HG02938 (cell line): ENCODE measurements around the gene NIPAL1.
A peak's percentile ranks its signal among the peaks of the same experiment; 100 is the strongest.
"Not testable (repeated sequence)": the region's sequence is repeated elsewhere in the genome, so short reads cannot be mapped to it uniquely, and the experiment has no call there.

Experiments used
- ATAC-seq: cut with Tn5 transposase; IDR thresholded peaks from one replicate; pipeline ENCODE4 v1.9.1; 2021; ENCODE audit warnings: mild to moderate bottlenecking, moderate library complexity; ENCODE audit not compliant: unreplicated experiment

The NIPAL1 gene

GRCh38 chr4:48016141-48017107 is at the start of gene NIPAL1, which contains the start of gene CNGA1:
Gene NIPAL1 (plus strand): TSS chr4:48016772. CDS start chr4:48016840, 68 bp downstream.
Gene CNGA1 (minus strand): TSS chr4:48016681. CDS start chr4:47952689, 63,992 bp downstream.
- peak; percentile 65 for ATAC-seq

- ATAC-seq = no peak
Measured at GRCh38 chr4:47968847-47969246, 47.7 kb upstream of the NIPAL1 start.

GRCh38 chr4:47972181-47972580 is 44.4 kb upstream of the NIPAL1 start:
- peak; percentile 64 for ATAC-seq

GRCh38 chr4:47972721-47973120 is 43.9 kb upstream of the NIPAL1 start:
- ATAC-seq = no peak

GRCh38 chr4:47974566-47974965 is 42.0 kb upstream of the NIPAL1 start:
- ATAC-seq = no peak

- ATAC-seq = no peak
Measured at GRCh38 chr4:47990145-47990544, 26.4 kb upstream of the NIPAL1 start.

GRCh38 chr4:47992475-47992874 is 24.1 kb upstream of the NIPAL1 start:
- not testable (repeated sequence) for ATAC-seq

- ATAC-seq = no peak
Measured at GRCh38 chr4:47996021-47996420, 20.6 kb upstream of the NIPAL1 start.

- no peak for ATAC-seq
Measured at GRCh38 chr4:48002267-48002666, 14.3 kb upstream of the NIPAL1 start.

- not testable (repeated sequence) for ATAC-seq
Measured at GRCh38 chr4:48003568-48003967, 13.0 kb upstream of the NIPAL1 start.

- ATAC-seq = no peak
Measured at GRCh38 chr4:48005781-48006180, 10.8 kb upstream of the NIPAL1 start.

GRCh38 chr4:48008021-48008596 is 8.5 kb upstream of the NIPAL1 start:
- no peak for ATAC-seq

GRCh38 chr4:48010906-48011305 is 5.7 kb upstream of the NIPAL1 start:
- not testable (repeated sequence) for ATAC-seq

- no peak for ATAC-seq
Measured at GRCh38 chr4:48011722-48012121, 4.8 kb upstream of the NIPAL1 start.

- ATAC-seq = no peak
Measured at GRCh38 chr4:48012824-48013223, 3.7 kb upstream of the NIPAL1 start.

- ATAC-seq = no peak
Measured at GRCh38 chr4:48015216-48015615, 1.4 kb upstream of the NIPAL1 start.

- ATAC-seq = no peak
Measured at GRCh38 chr4:48015678-48016077, 894 bp upstream of the NIPAL1 start.

GRCh38 chr4:48017108-48017571 is 568 bp downstream of the NIPAL1 start:
- ATAC-seq = peak; percentile 6

- ATAC-seq = no peak
Measured at GRCh38 chr4:48018112-48018511, 1.5 kb downstream of the NIPAL1 start.

GRCh38 chr4:48021100-48021499 is 4.5 kb downstream of the NIPAL1 start:
- ATAC-seq = no peak

- no peak for ATAC-seq
Measured at GRCh38 chr4:48022192-48022799, 5.7 kb downstream of the NIPAL1 start.
